IPS DF 6.9 (cell line): Measurements from ENCODE around the gene ZC3H13.

Experiments
- DNase-seq: peaks from one replicate; pipeline ENCODE4 v3.0.0-alpha.2; 2013; ENCODE audit warnings: low read depth, low spot score
- H3K27ac ChIP-seq: one replicate; pipeline ENCODE4 v1.5.1; 2013; ENCODE audit warnings: low read length, control low read depth
- H3K27me3 ChIP-seq: 2 replicates; pipeline ENCODE4 v1.6.1; 2013; ENCODE audit warnings: mild to moderate bottlenecking, low read length; ENCODE audit not compliant: control insufficient read depth, insufficient read depth
- H3K36me3 ChIP-seq: 2 replicates; pipeline ENCODE4 v1.6.1; 2013; ENCODE audit warnings: low read length; ENCODE audit not compliant: control insufficient read depth, insufficient read depth
- H3K4me1 ChIP-seq: 2 replicates; pipeline ENCODE4 v1.6.1; 2013; ENCODE audit warnings: low read length; ENCODE audit not compliant: control insufficient read depth, insufficient read depth
- H3K4me3 ChIP-seq: 2 replicates; pipeline ENCODE4 v1.5.1; 2013; ENCODE audit warnings: mild to moderate bottlenecking, low read length
- H3K9me3 ChIP-seq: 2 replicates; pipeline ENCODE4 v1.6.1; 2013; ENCODE audit warnings: low read length, inconsistent platforms; ENCODE audit not compliant: control insufficient read depth, insufficient read depth
- WGBS: extraction: QIAGEN DNeasy Blood & Tissue Kit; methylation state at CpG from one replicate; pipeline ENCODE4 v1.1.7; 2013; ENCODE audit warnings: mixed read lengths, missing lambda C conversion rate; ENCODE audit not compliant: insufficient read length, insufficient coverage; 5-methylcytosine and 5-hydroxymethylcytosine counted together

ZC3H13 gene

DNA sequence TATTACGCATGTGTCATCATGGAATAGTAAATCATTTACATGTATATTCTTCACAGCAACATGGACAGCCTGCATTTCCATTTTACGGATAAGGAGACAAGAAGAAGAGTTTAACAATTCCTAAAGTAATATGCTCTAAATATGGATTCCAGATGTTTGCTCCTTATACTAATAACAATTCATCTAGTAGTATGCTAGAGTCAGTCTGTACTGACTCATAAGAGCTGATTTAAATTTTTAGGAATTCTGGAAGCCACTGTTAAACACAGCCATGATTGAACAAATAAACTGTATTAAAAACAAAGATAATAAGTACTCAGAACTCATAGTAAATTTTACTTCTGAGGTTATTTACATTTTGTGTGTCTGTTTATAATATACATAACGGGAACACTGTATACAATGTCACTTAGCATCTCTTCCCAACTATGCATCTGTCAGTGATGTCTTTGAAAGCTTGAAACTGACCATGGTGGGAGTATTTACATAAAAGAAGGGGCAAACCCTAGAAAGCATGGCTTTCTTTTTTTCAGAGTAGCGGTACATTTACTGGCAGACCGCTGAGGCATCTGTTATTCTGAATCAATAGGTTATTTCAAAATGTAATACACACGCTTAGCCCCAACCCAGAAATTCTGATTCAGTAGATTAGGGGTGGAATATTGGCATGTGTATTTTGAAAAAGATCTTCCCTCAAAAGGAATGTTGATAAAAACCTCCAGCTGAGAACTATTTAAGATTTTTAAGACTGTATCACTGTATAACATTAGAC lies 12.9 kb downstream of the ZC3H13 start:
- no CpG with 5 or more reads among the region's 6 CpGs for WGBS
- Histone ChIP-seq H3K27me3 (no peaks in the 10 kb centered on the region), H3K9me3 (no peaks in the 10 kb centered on the region), H3K27ac (no peak overlapping the region), H3K4me3 (no peak overlapping the region), H3K36me3 (no peaks in the 10 kb centered on the region), H3K4me1 (no peaks in the 10 kb centered on the region)
- no peak for DNase-seq

DNA sequence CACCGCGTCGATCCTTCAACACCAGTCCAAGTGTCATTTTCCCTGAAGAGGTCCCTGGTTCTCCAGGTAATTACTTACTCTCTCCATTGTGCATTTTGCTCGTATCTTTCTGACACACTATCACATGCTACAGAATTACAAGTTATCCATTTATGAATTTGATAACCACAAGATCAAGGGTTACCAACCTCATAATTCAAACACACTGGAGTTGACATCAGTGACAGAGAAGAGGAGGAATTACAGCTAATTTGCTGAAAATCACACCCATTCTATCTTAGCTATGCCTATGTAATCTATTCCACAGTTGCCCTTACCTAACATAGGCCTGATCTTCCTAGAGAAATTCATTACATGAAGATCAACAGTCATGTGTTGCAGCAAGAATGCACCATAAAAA lies 14.2 kb downstream of the ZC3H13 start:
- Histone ChIP-seq H3K36me3 (no peaks in the 10 kb centered on the region), H3K27ac (no peak overlapping the region), H3K4me1 (no peaks in the 10 kb centered on the region), H3K4me3 (no peak overlapping the region), H3K9me3 (no peaks in the 10 kb centered on the region), H3K27me3 (no peaks in the 10 kb centered on the region)
- no peak for DNase-seq
- WGBS: no CpG with 5 or more reads among the region's 4 CpGs

GRCh38 chr13:46035066-46035465 lies 17.5 kb downstream of the ZC3H13 start:
- no peak overlapping the region for H3K27ac ChIP-seq
- WGBS: no CpG with 5 or more reads among the region's 2 CpGs
- H3K4me1 ChIP-seq: no peaks in the 10 kb centered on the region
- DNase-seq: no peak
- H3K9me3 ChIP-seq: no peaks in the 10 kb centered on the region
- no peaks in the 10 kb centered on the region for H3K27me3 ChIP-seq
- H3K36me3 ChIP-seq: no peaks in the 10 kb centered on the region
- no peak overlapping the region for H3K4me3 ChIP-seq

DNA sequence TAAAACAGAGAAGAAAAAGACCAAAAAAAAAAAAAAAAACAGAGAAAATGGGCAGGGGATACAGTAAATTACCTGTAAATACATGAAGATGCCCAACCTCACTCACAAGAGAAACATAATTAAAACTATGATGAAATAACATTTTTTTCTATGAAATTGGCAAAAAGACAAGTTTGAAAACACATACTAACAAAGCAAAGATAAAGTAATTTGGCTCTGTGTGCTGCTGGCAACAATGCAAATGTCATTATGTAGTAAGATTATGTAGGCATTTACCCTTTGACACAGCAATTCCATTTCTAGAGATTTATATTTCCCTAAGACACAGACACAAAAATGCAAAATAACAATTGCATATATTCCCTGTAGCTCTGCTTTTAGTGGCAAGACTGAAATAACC lies 20.2 kb downstream of the ZC3H13 start:
- no peak for DNase-seq
- no peaks in the 10 kb centered on the region for H3K4me1 ChIP-seq
- H3K36me3 ChIP-seq: no peaks in the 10 kb centered on the region

GRCh38 chr13:46031581-46032263 lies 20.8 kb downstream of the ZC3H13 start:
- Histone ChIP-seq H3K4me3 (no peak overlapping the region), H3K27me3 (no peaks in the 10 kb centered on the region), H3K4me1 (no peaks in the 10 kb centered on the region), H3K27ac (no peak overlapping the region), H3K9me3 (no peaks in the 10 kb centered on the region), H3K36me3 (no peaks in the 10 kb centered on the region)
- WGBS: no CpG with 5 or more reads among the region's 4 CpGs
- no peak for DNase-seq

More for the DNA sequence above, 20.2 kb downstream of the ZC3H13 start:
- no peaks in the 10 kb centered on the region for H3K9me3 ChIP-seq
- H3K27me3 ChIP-seq: no peaks in the 10 kb centered on the region
- no peak overlapping the region for H3K27ac ChIP-seq
- no peak overlapping the region for H3K4me3 ChIP-seq

DNA sequence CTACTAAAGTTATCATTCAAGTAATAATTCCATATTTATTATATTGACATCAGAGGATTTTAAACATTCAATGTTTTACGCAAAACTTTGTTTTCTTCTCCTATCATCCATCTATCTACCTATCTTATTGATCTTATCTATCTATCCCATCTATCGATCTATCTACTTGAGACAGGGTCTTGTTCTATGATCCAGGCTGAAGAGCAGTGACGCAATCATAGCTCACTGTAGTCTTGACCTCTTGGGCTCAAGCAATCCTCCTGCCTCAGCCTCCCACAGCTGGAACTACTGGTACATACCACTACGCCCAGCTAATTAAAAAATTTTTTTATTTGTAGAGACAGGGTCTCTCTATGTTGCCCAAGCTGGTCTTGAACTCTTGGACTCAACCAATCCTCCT lies 27.4 kb downstream of the ZC3H13 start:
- no peaks in the 10 kb centered on the region for H3K27me3 ChIP-seq
- no peaks in the 10 kb centered on the region for H3K4me1 ChIP-seq
- no peak overlapping the region for H3K27ac ChIP-seq
- H3K36me3 ChIP-seq: no peaks in the 10 kb centered on the region
- no peaks in the 10 kb centered on the region for H3K9me3 ChIP-seq
- no peak overlapping the region for H3K4me3 ChIP-seq
- no peak for DNase-seq
- 100% methylated on average over 2 of the region's 4 CpGs for WGBS

DNA sequence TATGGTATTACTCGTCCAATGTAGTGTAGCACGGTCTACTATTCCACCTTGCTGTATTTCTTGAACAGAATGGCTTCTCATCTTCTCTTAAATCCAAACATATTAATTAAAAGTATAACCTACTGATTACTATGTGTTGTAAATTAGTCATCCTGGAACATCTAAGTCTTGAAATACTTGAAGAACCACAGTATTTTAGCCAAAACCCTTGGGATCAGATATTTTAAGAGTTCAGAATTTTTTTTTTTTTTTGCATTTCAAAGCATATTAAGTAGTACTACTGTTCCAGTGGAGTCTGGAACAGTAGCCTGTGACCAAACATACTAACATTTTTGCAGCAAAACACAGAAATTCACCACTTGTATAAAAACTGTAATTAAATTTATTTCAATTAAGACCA lies 30.1 kb downstream of the ZC3H13 start:
- Histone ChIP-seq H3K9me3 (no peaks in the 10 kb centered on the region), H3K4me3 (no peak overlapping the region), H3K27me3 (no peaks in the 10 kb centered on the region), H3K4me1 (no peaks in the 10 kb centered on the region), H3K27ac (no peak overlapping the region), H3K36me3 (no peaks in the 10 kb centered on the region)
- DNase-seq: no peak
- no CpG with 5 or more reads among the region's 2 CpGs for WGBS

DNA sequence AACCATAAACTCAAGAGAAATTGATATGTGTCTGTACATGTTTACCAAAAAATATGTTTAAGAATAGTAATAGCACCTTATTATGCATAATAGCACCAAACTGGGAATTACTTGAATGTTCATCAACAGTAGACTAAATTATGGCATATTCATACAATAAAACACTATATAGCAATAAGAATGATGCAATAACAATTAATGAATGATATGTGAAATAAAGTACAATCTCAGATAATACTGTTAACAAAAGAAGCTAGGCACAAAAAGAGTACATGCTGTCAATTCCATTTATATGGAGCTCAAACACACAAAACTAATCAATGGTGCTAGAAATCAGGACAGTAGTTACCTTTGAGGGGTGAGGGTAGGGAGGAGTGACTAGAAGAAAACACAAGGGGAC lies 36.3 kb downstream of the ZC3H13 start:
- Histone ChIP-seq H3K4me1 (no peaks in the 10 kb centered on the region), H3K9me3 (no peaks in the 10 kb centered on the region), H3K36me3 (no peaks in the 10 kb centered on the region; the same call in 1 of the 2 replicates), H3K27ac (no peak overlapping the region), H3K27me3 (no peaks in the 10 kb centered on the region), H3K4me3 (no peak overlapping the region)
- no peak for DNase-seq

DNA sequence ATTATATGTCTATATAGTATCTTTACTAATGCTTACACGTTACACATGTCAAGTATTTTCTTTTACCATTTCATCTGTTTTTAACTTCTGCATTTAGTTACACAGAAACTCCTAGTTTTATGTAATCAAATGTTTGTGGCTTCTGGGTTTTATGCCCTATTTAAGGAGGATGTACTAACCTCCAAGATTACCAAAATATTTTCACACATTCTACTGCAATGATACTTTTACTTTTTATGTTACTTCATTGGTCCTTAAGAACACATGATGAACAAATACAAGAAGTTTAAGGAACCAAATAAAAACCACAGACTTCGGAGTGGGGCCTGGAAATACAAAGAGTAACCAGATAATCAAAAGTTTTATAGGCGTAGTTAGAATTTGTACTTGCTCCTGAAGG lies 37.2 kb downstream of the ZC3H13 start:
- DNase-seq: no peak
- Histone ChIP-seq H3K4me3 (no peak overlapping the region), H3K27ac (no peak overlapping the region), H3K4me1 (no peaks in the 10 kb centered on the region), H3K9me3 (no peaks in the 10 kb centered on the region), H3K36me3 (no peaks in the 10 kb centered on the region; the same call in 1 of the 2 replicates), H3K27me3 (no peaks in the 10 kb centered on the region)
- WGBS: no CpG with 5 or more reads among the region's 3 CpGs

DNA sequence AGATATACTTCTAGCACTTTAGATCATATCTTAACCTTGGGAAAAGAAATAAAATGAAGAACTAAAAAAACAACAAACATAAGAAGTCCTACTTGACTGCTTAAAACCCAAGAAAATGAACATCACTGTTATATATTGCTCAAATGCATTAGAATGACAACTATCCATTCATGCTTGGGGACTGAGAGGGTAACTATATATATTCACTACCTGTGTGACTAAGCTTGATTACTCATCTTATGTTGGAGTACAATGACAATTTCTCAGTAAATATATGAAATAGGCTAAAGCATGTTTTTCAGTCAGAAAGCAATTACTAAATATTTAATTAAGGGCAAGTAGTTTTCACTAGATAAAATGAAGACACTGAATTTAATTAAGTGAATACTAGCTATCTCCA lies 40.1 kb downstream of the ZC3H13 start:
- Histone ChIP-seq H3K36me3 (no peaks in the 10 kb centered on the region; the same call in 1 of the 2 replicates), H3K4me1 (no peaks in the 10 kb centered on the region), H3K4me3 (no peak overlapping the region), H3K27me3 (no peaks in the 10 kb centered on the region), H3K27ac (no peak overlapping the region), H3K9me3 (no peaks in the 10 kb centered on the region)
- no peak for DNase-seq

DNA sequence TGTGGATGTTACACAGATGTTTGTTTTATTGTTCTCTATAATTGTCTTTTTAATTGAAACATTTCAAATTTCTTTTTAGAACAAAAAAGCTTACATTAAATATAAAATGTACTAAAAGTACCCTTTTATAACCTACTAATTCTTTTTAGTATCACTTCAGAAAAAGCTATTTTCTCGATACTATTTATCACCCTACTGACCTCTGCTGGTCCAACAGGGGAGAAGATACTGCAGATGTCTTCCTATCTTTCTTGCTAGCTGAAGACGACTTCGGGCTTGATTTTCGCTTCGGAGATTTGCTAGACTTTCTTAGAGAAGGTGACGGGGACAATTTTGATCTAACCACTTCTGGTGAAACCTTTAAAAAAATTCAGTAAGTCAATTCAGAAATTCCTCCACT lies 42.4 kb downstream of the ZC3H13 start:
- Histone ChIP-seq H3K4me3 (no peak overlapping the region), H3K27ac (no peak overlapping the region), H3K27me3 (no peaks in the 10 kb centered on the region), H3K36me3 (no peaks in the 10 kb centered on the region), H3K4me1 (no peaks in the 10 kb centered on the region), H3K9me3 (no peaks in the 10 kb centered on the region)
- no CpG with 5 or more reads among the region's 6 CpGs for WGBS
- no peak for DNase-seq
